ENCODE results near the gene NEK2. TPM values are rescaled to one million over a fixed set of nuclear protein-coding genes. Genes with fewer than 3 reads are reported as not detected.

Gene NEK2
- total RNA-seq, 1 experiment from 2014 or later, result 44.5 TPM

GRCh38 chr1:211654838-211655787 is 20.3 kb downstream of the NEK2 start:
- Mint-ChIP-seq H3K27me3 (ENCODE audit: insufficient read depth, unreplicated experiment) (no peaks in the 10 kb centered on the region), H3K27ac (ENCODE audit: low read depth, unreplicated experiment) (no peak overlapping the region), H3K9me3 (ENCODE audit: unreplicated experiment) (no peaks in the 10 kb centered on the region), H3K4me1 (ENCODE audit: insufficient read depth, unreplicated experiment) (peaks cover 26% of the 10 kb centered on the region), H3K4me3 (ENCODE audit: unreplicated experiment) (no peak overlapping the region), H3K36me3 (ENCODE audit: insufficient read depth, unreplicated experiment) (no peaks in the 10 kb centered on the region)
- no TSS peak for BruUV-seq (replicated peaks)
- intact Hi-C loops (cut with micrococcal nuclease), result loop anchor here (1.0 to 5.0 kb wide), 11 partner anchors 42 to 1248 kb away; no protein-coding TSS in a partner anchor
- POLR2A ChIA-PET, result interaction anchor here (0.5 to 24.4 kb wide), 15 partner anchors 11 to 332 kb away, joined by 3 to 423 read pairs (median 8); partner anchors contain the start of gene SLC30A1
- peak; percentile 95 for DNase-seq (ENCODE audit: unreplicated experiment)
- CTCF ChIA-PET, result interaction anchor here (0.5 to 16.1 kb wide), 82 partner anchors 9 to 1235 kb away, joined by 3 to 418 read pairs (median 5); partner anchors contain the start of genes NEK2, RD3, SLC30A1 and TRAF5
- peak; percentile 100 for TF ChIP-seq CTCF (IDR thresholded peaks at IDR 0.05; ENCODE audit: unreplicated experiment)

DNA sequence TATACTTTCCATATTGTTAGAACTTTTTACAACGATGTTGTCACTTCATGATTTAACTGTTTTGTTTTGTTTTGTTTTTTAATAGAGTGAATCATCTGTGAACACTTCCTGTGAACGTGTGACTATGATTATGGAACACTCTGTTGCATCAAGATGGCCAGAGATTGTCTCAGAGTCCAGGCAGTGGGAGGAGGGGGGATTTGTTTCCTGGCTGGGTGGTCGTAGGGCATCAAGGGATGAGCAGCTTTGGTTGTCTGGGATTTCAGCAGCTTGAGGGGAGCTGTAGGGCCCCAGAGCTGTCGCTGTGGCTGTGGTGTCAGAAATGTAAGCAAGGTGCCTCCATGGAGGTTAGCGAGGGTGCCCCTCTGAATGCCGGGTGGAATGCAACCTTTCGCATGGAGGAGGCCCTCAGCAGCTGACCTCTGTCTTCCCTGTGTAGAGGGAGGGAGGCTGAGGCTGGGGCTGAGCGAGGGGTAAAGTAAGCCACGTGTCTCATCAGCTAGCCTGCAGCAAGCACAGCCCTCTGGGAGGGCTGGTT is 21.4 kb downstream of the NEK2 start:
- DNase-seq (ENCODE audit: unreplicated experiment), result peak; percentile 77
- Mint-ChIP-seq H3K4me1 (ENCODE audit: insufficient read depth, unreplicated experiment) (peaks cover 26% of the 10 kb centered on the region), H3K4me3 (ENCODE audit: unreplicated experiment) (no peak overlapping the region), H3K27ac (ENCODE audit: low read depth, unreplicated experiment) (peak overlapping the region; percentile 59), H3K9me3 (ENCODE audit: unreplicated experiment) (no peaks in the 10 kb centered on the region), H3K36me3 (ENCODE audit: insufficient read depth, unreplicated experiment) (no peaks in the 10 kb centered on the region), H3K27me3 (ENCODE audit: insufficient read depth, unreplicated experiment) (no peaks in the 10 kb centered on the region)
- BruUV-seq (replicated peaks), result TSS peak; percentile 30
- CTCF ChIA-PET, result interaction anchor here (0.6 to 16.1 kb wide), 62 partner anchors 9 to 1206 kb away, joined by 3 to 418 read pairs (median 5); partner anchors contain the start of genes NEK2 and SLC30A1
- intact Hi-C loops (cut with micrococcal nuclease), result loop anchor here (2.0 kb wide), 1 partner anchor 1247 kb away; no protein-coding TSS in a partner anchor
- no peak for TF ChIP-seq CTCF (IDR thresholded peaks at IDR 0.05; ENCODE audit: unreplicated experiment)
- POLR2A ChIA-PET, result interaction anchor here (0.6 to 24.4 kb wide), 16 partner anchors 10 to 330 kb away, joined by 3 to 423 read pairs (median 8); partner anchors contain the start of gene SLC30A1

DNA sequence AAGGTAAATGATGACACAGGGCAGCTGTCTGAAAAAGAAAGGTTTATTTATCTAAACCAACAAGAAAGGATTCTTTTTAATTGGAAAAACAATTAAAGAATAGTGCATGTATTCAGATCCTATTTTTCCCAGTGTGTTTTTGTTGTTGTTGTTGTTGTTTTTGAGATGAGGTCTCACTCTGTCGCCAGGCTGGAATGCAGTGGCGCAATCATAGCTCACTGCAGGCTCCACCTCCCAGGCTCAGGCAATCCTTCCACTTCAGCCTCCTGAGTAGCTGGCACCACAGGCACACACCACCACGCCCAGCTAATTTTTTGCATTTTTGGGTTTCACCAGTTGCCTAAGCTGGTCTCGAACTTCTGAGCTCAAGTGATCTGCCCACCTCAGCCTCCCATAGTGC is 22.1 kb downstream of the NEK2 start:
- Mint-ChIP-seq H3K9me3 (ENCODE audit: unreplicated experiment) (no peaks in the 10 kb centered on the region), H3K27me3 (ENCODE audit: insufficient read depth, unreplicated experiment) (no peaks in the 10 kb centered on the region), H3K4me3 (ENCODE audit: unreplicated experiment) (no peak overlapping the region), H3K27ac (ENCODE audit: low read depth, unreplicated experiment) (peak overlapping the region; percentile 59), H3K36me3 (ENCODE audit: insufficient read depth, unreplicated experiment) (no peaks in the 10 kb centered on the region), H3K4me1 (ENCODE audit: insufficient read depth, unreplicated experiment) (peaks cover 29% of the 10 kb centered on the region)
- peak; percentile 67 for DNase-seq (ENCODE audit: unreplicated experiment)
- no TSS peak for BruUV-seq (replicated peaks)
- no peak for TF ChIP-seq CTCF (IDR thresholded peaks at IDR 0.05; ENCODE audit: unreplicated experiment)
- intact Hi-C loops (cut with micrococcal nuclease), result no loop called here
- ChIA-PET POLR2A (interaction anchor here (0.6 to 24.4 kb wide), 12 partner anchors 10 to 393 kb away, joined by 3 to 423 read pairs (median 19); partner anchors contain the start of gene SLC30A1), CTCF (interaction anchor here (0.6 to 16.1 kb wide), 41 partner anchors 9 to 1205 kb away, joined by 3 to 418 read pairs (median 5); partner anchors contain the start of genes DTL and SLC30A1)
